Peyer's patch (tissue), 4 donors: ENCODE measurements around the gene YBX2.

Experiments
- CTCF ChIP-seq, 6 experiments: fragments of 450-650 bp in 4 of 6; fragments of 200-600 bp in 2 of 6; sonication (generic) in 1 of 6; IDR thresholded peaks; one replicate each; pipeline ENCODE4 v1.5.1; 2017 to 2019; ENCODE audit warnings: antibody characterized with exemption in 6 of 6, mild to moderate bottlenecking in 3 of 6, moderate library complexity in 1 of 6
- POLR2A ChIP-seq, 2 donors: fragments of 450-650 bp; IDR thresholded peaks; one replicate each; pipeline ENCODE4 v1.5.1; 2017; ENCODE audit warnings: antibody characterized with exemption in 2 of 2, mild to moderate bottlenecking in 2 of 2, moderate library complexity in 2 of 2

GRCh38 chr17:7329374-7329996 is 35.0 kb upstream of the YBX2 start:
- peak in 1 of 6 experiments; percentile 17 for TF ChIP-seq CTCF (IDR thresholded peaks at IDR 0.05)
- TF ChIP-seq POLR2A (IDR thresholded peaks at IDR 0.05) = peak; percentile 56 to 61
